ENCODE measurements around the gene CYP2A13. TPM values are rescaled to one million over a fixed set of nuclear protein-coding genes. Genes with fewer than 3 reads are reported as not detected.
"Not testable (repeated sequence)": the region's sequence is repeated elsewhere in the genome, so short reads cannot be mapped to it uniquely, and the experiment has no call there.

CYP2A13 gene
- total and polyA plus RNA-seq, 12 donors = not detected

GRCh38 chr19:41098762-41099161, 10.5 kb downstream of the CYP2A13 start:
- no peaks in the 10 kb centered on the region for H3K36me3 ChIP-seq
- H3K4me1 ChIP-seq = no peaks in the 10 kb centered on the region
- no peak overlapping the region for H3K27ac ChIP-seq
- DNase-seq (no peak), ATAC-seq (no peak)
- intact Hi-C loops (cut with DNase I) = no loop called here
- TF ChIP-seq CTCF (IDR thresholded peaks at IDR 0.05) = no peak
- H3K27me3 ChIP-seq = peaks cover 0 to 19% (median 7%) of the 10 kb centered on the region in 7 donors
- peaks cover 0 to 33% (median 3%) of the 10 kb centered on the region in 11 donors for H3K9me3 ChIP-seq
- 73 to 75% methylated on average over 5 of the region's 5 CpGs for WGBS, 2 donors
- H3K4me3 ChIP-seq = no peak overlapping the region

- intact Hi-C loops (cut with DNase I); ATAC-seq; H3K27me3 ChIP-seq; H3K4me3 ChIP-seq; H3K36me3 ChIP-seq; DNase-seq; H3K27ac ChIP-seq; H3K4me1 ChIP-seq: not testable (repeated sequence)
- 91 to 92% methylated on average over 1 of the region's 1 CpG for WGBS, 2 donors
- H3K9me3 ChIP-seq = peaks cover 0 to 44% (median 3%) of the 10 kb centered on the region in 11 donors
These were observed 14.0 kb downstream of the CYP2A13 start for GRCh38 chr19:41102210-41102609.

GRCh38 chr19:41106177-41106576, 17.9 kb downstream of the CYP2A13 start:
- 77 to 82% methylated on average over 3 of the region's 3 CpGs for WGBS, 2 donors

GRCh38 chr19:41111296-41111695, 23.0 kb downstream of the CYP2A13 start:
- intact Hi-C loops (cut with DNase I) = no loop called here
- H3K4me1 ChIP-seq = no peaks in the 10 kb centered on the region
- WGBS, 2 donors = 82 to 84% methylated on average over 9 of the region's 9 CpGs
- ATAC-seq (no peak), DNase-seq (no peak)
- TF ChIP-seq CTCF (IDR thresholded peaks at IDR 0.05) = no peak
- H3K27ac ChIP-seq = no peak overlapping the region
- no peaks in the 10 kb centered on the region for H3K36me3 ChIP-seq
- peaks cover 0 to 18% (median 10%) of the 10 kb centered on the region in 7 donors for H3K27me3 ChIP-seq
- H3K4me3 ChIP-seq = no peak overlapping the region
- H3K9me3 ChIP-seq = no peaks in the 10 kb centered on the region

More at GRCh38 chr19:41106177-41106576, 17.9 kb downstream of the CYP2A13 start:
- intact Hi-C loops (cut with DNase I) = no loop called here
- Histone ChIP-seq H3K4me1 (no peaks in the 10 kb centered on the region), H3K4me3 (no peak overlapping the region), H3K27me3 (peaks cover 0 to 3% (median 0%) of the 10 kb centered on the region in 7 donors), H3K9me3 (peaks cover 0 to 27% (median 3%) of the 10 kb centered on the region in 11 donors), H3K27ac (no peak overlapping the region), H3K36me3 (no peaks in the 10 kb centered on the region)
- no peak for DNase-seq
- TF ChIP-seq CTCF (IDR thresholded peaks at IDR 0.05) = no peak
- ATAC-seq = no peak

DNA sequence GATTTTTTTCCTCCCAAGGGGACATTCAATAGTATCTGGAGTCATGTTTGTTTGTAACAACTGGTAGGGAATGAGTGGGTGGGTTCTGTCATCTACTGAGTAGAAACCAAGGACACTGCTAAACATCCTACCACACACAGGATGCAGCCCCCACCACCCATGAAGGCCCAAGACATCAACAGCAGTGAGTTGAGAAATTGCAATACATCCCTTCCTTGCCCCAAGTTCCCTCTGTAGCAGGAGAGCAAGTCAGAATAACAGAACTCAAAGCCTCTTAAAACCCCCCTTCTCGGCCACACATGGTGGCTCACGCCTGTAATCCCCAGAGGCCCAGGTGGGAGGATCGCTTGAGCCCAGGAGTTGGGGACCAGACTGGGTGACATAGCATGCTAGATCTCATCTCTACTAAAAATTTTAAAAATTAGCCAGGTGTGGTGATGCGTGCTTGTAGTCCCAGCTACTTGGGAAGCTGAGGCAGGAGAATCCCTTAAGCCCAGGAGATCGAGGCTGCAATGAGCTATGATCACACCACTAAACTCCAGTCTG, 23.6 kb downstream of the CYP2A13 start:
- H3K4me1 ChIP-seq = no peaks in the 10 kb centered on the region
- no peak overlapping the region for H3K27ac ChIP-seq
- TF ChIP-seq CTCF (IDR thresholded peaks at IDR 0.05) = no peak
- no peaks in the 10 kb centered on the region for H3K9me3 ChIP-seq
- no peak for DNase-seq
- no peak for ATAC-seq
- peaks cover 0 to 20% (median 11%) of the 10 kb centered on the region in 7 donors for H3K27me3 ChIP-seq
- 89% methylated on average over 5 of the region's 5 CpGs for WGBS, 2 donors
- H3K4me3 ChIP-seq = no peak overlapping the region
- H3K36me3 ChIP-seq = no peaks in the 10 kb centered on the region
- intact Hi-C loops (cut with DNase I) = no loop called here
